Astrocyte of the spinal cord (primary cell): Measurements from ENCODE around the gene WDR19.
"Not testable (repeated sequence)": the region's sequence is repeated elsewhere in the genome, so short reads cannot be mapped to it uniquely, and the experiment has no call there.

Source experiments
- DNase-seq: peaks from one replicate; pipeline ENCODE4 v3.0.0; 2011; ENCODE audit warnings: low read depth, low spot score
- H3K4me3 ChIP-seq: 2 replicates; pipeline ENCODE4 v1.5.1; 2011; ENCODE audit warnings: low read depth, mild to moderate bottlenecking, low read length, moderate library complexity
- in situ Hi-C: cut with HindIII; loops from 2 replicates; pipeline ENCODE4 v1.10.0; 2017; ENCODE audit warnings: low sequenced_read_pairs
- TF ChIP-seq, protein P1 (sequence below): IDR thresholded peaks from 2 replicates; pipeline ENCODE4 v1.5.1; 2012; ENCODE audit warnings: low read depth, mild to moderate bottlenecking, low read length, inconsistent platforms

Gene WDR19

DNA sequence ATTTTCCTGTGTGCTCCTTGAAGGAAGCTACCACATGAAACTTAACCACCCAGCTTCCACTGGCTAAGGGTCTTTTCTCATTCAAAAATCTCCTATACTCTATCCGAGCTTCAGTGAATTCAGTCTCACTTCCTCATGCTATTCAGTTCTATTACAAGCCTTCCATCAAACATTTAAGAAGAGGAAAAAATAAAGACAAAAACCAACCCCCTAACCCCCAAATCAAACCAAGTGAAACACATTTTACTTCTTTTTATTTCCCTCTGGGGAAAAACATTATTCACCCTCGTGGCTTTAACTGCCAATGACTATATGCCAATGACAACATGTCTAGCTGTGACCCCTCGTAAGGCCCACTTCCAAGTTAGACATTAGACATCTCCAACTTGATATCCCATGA, 16.2 kb upstream of the WDR19 start:
- no peak overlapping the region for H3K4me3 ChIP-seq

DNA sequence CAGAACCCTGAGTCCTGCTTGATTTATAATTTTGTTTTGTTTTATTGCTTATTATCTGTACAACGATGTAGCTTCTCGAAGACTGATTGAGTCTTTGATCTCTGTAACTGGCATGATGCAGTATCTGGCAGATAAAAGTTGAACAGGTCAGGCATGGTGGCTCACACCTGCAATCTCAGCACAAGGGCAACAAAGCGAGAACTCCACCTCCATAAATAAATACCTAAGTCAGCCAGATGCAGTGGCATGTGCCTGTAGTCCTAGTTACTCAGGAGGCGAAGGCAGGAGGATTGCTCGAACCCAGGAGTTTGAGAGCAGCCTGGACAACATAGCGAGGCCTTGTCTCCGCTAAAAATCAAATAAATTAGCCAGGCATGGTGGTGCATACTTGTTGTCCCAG, 15.7 kb upstream of the WDR19 start:
- in situ Hi-C loops = no loop called here
- H3K4me3 ChIP-seq = no peak overlapping the region
- TF ChIP-seq, protein P1, sequence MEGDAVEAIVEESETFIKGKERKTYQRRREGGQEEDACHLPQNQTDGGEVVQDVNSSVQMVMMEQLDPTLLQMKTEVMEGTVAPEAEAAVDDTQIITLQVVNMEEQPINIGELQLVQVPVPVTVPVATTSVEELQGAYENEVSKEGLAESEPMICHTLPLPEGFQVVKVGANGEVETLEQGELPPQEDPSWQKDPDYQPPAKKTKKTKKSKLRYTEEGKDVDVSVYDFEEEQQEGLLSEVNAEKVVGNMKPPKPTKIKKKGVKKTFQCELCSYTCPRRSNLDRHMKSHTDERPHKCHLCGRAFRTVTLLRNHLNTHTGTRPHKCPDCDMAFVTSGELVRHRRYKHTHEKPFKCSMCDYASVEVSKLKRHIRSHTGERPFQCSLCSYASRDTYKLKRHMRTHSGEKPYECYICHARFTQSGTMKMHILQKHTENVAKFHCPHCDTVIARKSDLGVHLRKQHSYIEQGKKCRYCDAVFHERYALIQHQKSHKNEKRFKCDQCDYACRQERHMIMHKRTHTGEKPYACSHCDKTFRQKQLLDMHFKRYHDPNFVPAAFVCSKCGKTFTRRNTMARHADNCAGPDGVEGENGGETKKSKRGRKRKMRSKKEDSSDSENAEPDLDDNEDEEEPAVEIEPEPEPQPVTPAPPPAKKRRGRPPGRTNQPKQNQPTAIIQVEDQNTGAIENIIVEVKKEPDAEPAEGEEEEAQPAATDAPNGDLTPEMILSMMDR = no peak
- DNase-seq = no peak

More for the DNA sequence above, 16.2 kb upstream of the WDR19 start:
- no peak for DNase-seq
- TF ChIP-seq, protein P1 = no peak
- in situ Hi-C loops = no loop called here

DNA sequence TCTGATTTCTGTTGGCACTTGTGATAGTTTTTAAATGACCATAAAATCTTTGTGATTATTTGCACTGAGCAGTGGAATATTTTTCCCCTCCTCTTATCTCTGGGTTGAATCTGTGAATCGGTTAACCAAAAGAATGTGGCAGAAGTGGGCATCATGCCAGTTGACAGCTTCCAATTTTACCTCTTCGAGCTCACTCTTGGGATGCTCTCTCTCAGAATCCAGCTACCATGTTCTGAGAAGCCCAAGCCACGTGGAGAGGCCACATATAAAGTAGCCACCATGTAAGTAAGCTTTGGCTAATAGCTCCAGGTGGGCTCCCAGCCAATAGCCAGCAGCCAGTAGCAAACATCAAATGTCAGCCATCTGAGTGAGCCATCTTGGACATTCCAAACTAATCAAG, 12.9 kb upstream of the WDR19 start:
- TF ChIP-seq, protein P1 = no peak
- in situ Hi-C loops = no loop called here
- H3K4me3 ChIP-seq = no peak overlapping the region
- peak; percentile 15 for DNase-seq

DNA sequence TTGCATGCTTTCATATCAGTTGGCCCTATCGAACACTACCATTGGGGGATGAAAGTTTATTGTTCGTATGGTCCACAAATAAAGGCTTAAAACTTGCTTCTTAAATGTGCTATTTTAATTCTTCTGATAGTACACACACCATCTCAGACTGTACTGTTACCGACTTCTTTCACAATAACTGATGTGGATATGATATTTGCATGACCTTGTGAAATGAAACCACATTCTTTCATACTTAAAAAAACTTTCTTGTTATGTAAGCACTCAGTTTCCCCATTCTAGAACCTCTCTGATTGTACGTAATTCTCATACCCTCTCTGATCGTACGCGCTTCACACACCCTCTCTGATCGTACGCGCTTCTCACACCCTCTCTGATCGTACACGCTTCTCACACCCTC, 12.0 kb upstream of the WDR19 start:
- no peak overlapping the region for H3K4me3 ChIP-seq
- TF ChIP-seq, protein P1 = no peak
- DNase-seq = no peak
- in situ Hi-C loops = no loop called here

DNA sequence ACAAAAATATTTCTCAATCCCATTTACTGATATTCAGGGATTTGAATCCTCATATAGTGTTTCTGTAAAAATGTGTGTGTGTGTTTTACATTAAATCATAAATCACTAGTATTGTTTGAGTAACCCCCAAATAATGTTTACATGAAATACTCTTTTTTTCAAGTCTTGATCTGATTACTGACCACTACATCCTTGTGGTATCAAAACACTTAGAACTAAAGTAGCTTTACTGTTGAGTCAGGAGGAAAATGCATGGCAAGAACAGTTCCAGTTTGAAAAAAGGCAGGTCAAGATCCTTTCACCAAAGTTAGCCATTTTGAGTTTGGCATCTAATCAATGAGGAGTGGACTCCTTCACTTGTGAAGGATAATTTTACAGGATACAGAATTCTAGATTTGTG, 3.6 kb upstream of the WDR19 start:
- in situ Hi-C loops = no loop called here
- no peak overlapping the region for H3K4me3 ChIP-seq
- DNase-seq = no peak
- TF ChIP-seq, protein P1 = no peak

DNA sequence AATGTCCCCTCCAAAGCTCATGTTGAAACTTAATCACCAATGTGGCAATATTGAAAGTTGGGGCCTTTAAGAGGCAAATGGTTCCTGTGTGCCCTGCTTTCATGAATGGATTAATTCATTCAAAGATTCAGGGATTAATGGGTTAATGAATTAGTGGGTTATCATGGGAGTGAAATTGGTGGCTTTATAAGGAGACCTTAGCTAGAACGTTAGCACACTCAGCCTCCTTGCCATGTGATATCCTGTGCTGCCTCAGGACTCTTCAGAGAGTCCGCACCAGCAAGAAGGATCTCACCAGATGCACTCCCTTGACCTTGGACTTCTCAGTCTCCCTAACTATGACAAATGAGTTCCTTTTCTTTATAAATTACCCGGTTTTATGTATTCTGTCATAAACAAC, 2.6 kb upstream of the WDR19 start:
- no peak for DNase-seq
- in situ Hi-C loops = no loop called here
- TF ChIP-seq, protein P1 = no peak
- H3K4me3 ChIP-seq = no peak overlapping the region

DNA sequence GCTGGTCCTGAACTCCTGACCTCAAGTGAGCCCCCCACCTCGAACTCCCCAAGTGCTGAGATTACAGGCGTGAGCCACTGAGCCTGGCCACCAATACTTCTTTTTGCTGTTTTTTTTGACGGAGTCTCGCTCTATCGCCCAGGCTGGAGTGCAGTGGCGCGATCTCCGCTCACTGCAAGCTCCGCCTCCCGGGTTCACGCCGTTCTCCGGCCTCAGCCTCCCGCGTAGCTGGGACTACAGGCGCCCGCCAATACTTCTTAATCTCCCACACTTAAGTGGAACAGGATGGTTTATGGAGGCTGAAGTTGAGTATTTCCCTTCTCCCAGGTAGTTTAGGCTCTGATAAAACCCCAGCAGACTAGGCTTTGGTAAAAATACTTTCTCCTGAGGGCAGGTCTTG, 1.7 kb upstream of the WDR19 start:
- in situ Hi-C loops, DNase-seq, H3K4me3 ChIP-seq: not testable (repeated sequence)
